Measurements from ENCODE around the gene CACNA2D3. TPM values are rescaled to one million over a fixed set of nuclear protein-coding genes. Genes with fewer than 3 reads are reported as not detected.

Gene CACNA2D3
- total RNA-seq, 2 experiments from 2014 or later = not detected

DNA sequence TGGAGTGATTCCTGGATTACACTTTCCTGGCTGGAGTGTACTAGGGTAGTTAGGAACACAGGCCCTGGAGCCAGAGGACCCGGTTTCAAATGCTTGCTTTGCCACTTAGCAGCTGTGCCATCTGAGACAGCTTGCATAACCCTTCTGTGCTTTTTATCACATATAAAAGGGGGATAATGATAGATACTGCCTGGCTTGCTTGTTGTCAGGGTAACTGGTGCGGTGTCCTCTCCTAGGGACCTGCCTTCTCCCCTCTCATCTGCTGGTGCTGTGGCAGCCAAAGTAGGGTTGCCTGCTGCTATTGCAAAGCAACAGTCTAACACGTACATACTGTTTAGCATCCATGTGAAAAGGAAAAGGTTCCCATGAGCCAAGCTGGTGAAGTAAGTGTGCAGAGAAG is 667.7 kb downstream of the CACNA2D3 start:
- Histone ChIP-seq H3K79me2 (ENCODE audit: insufficient read depth, low read depth, low read length) (no peaks in the 10 kb centered on the region), H3K4me1 (ENCODE audit: insufficient read depth, low read length, poor library complexity, severe bottlenecking) (no peaks in the 10 kb centered on the region), H3K9me3 (ENCODE audit: low read length) (no peaks in the 10 kb centered on the region), H3K4me2 (ENCODE audit: low read length) (no peak overlapping the region), H3K9me2 (ENCODE audit: insufficient read depth, low read length) (no peaks in the 10 kb centered on the region), H4K20me1 (ENCODE audit: insufficient read depth, low read length) (no peaks in the 10 kb centered on the region), H3K36me3 (ENCODE audit: insufficient read depth, low read length) (no peaks in the 10 kb centered on the region), H3K27ac (ENCODE audit: low read depth, low read length, poor library complexity, severe bottlenecking) (no peak overlapping the region), H2AFZ (ENCODE audit: low read length) (no peak overlapping the region), H3K4me3 (ENCODE audit: low read depth, low read length, poor library complexity, severe bottlenecking) (no peak overlapping the region)
- BruUV-seq (replicated peaks) = no TSS peak
- ChIA-PET POLR2A (no interaction called here), CTCF (ENCODE audit: unreplicated experiment) (no interaction called here)
- TF ChIP-seq EZH2phosphoT487 (IDR thresholded peaks at IDR 0.05; ENCODE audit: borderline replicate concordance, low read depth, low read length) = no peak
- TF ChIP-seq, protein P1, sequence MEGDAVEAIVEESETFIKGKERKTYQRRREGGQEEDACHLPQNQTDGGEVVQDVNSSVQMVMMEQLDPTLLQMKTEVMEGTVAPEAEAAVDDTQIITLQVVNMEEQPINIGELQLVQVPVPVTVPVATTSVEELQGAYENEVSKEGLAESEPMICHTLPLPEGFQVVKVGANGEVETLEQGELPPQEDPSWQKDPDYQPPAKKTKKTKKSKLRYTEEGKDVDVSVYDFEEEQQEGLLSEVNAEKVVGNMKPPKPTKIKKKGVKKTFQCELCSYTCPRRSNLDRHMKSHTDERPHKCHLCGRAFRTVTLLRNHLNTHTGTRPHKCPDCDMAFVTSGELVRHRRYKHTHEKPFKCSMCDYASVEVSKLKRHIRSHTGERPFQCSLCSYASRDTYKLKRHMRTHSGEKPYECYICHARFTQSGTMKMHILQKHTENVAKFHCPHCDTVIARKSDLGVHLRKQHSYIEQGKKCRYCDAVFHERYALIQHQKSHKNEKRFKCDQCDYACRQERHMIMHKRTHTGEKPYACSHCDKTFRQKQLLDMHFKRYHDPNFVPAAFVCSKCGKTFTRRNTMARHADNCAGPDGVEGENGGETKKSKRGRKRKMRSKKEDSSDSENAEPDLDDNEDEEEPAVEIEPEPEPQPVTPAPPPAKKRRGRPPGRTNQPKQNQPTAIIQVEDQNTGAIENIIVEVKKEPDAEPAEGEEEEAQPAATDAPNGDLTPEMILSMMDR (conservative IDR thresholded peaks at IDR 0.05; ENCODE audit: low read length) = no peak
- intact Hi-C loops (cut with micrococcal nuclease; ENCODE audit: unreplicated experiment) = no loop called here
- no peak for DNase-seq (ENCODE audit: low spot score)

DNA sequence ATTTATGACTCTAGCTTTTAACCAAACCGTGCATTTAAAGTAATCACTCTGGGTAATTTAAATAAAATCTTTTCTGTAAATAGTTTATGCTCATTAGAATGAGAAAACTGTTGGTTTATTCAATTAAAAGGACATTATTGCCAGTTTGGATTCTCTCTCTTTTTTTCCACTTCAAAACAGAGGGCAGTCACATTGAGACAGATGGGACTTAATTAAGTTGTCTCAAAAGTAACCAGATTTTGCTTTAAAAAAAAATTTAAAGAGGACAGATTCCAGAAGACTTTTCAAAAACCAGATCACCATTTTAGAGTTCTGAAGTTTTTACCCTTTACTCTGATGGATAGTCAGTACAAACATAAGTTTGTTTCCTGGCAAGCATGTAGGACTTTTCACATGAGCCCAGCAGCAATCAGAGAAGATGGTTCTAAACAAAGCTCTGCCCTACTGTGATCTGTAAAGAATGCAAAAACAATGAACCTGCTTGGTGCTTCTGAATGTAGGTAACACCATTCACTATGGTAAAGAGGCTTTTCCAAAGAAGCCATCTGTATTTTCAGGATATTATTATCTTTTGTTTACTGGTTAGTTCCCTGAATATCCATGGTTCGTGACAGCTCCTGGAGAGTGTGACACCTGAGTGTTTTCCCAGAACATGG is 669.3 kb downstream of the CACNA2D3 start:
- no peak overlapping the region for H2AFZ ChIP-seq (ENCODE audit: low read length)
- no peaks in the 10 kb centered on the region for H3K9me2 ChIP-seq (ENCODE audit: insufficient read depth, low read length)
- H3K4me1 ChIP-seq (ENCODE audit: insufficient read depth, low read length, poor library complexity, severe bottlenecking) = no peaks in the 10 kb centered on the region
- TF ChIP-seq, protein P1 (conservative IDR thresholded peaks at IDR 0.05; ENCODE audit: low read length) = no peak
- no peak for TF ChIP-seq EZH2phosphoT487 (IDR thresholded peaks at IDR 0.05; ENCODE audit: borderline replicate concordance, low read depth, low read length)
- no TSS peak for BruUV-seq (replicated peaks)
- no peak overlapping the region for H3K27ac ChIP-seq (ENCODE audit: low read depth, low read length, poor library complexity, severe bottlenecking)
- H3K4me3 ChIP-seq (ENCODE audit: low read depth, low read length, poor library complexity, severe bottlenecking) = no peak overlapping the region
- POLR2A ChIA-PET = no interaction called here
- no peak overlapping the region for H3K4me2 ChIP-seq (ENCODE audit: low read length)
- CTCF ChIA-PET (ENCODE audit: unreplicated experiment) = no interaction called here
- intact Hi-C loops (cut with micrococcal nuclease; ENCODE audit: unreplicated experiment) = no loop called here
- no peaks in the 10 kb centered on the region for H3K79me2 ChIP-seq (ENCODE audit: insufficient read depth, low read depth, low read length)
- no peaks in the 10 kb centered on the region for H3K36me3 ChIP-seq (ENCODE audit: insufficient read depth, low read length)
- H4K20me1 ChIP-seq (ENCODE audit: insufficient read depth, low read length) = no peaks in the 10 kb centered on the region
- H3K9me3 ChIP-seq (ENCODE audit: low read length) = no peaks in the 10 kb centered on the region
- DNase-seq (ENCODE audit: low spot score) = no peak

DNA sequence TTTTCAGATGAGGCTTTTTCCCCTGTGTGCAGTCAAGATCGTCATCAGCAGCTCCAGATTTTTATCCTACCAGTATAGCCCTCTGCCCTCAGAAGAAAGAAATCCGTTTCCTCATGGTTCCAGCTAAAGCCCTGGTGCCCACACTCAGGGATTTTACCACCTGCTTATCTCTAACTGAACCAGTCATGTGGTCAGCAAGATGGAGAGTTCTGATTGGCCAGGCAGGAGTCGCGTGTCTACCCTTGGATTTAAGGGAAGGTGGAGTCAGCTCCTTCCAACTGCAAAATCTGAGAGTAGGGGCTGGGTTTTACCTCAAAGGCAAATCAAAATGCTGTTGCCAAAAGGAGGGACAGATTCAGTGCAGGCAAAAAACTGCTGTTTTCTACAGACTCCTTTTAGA is 670.2 kb downstream of the CACNA2D3 start:
- Histone ChIP-seq H3K36me3 (ENCODE audit: insufficient read depth, low read length) (no peaks in the 10 kb centered on the region), H3K4me3 (ENCODE audit: low read depth, low read length, poor library complexity, severe bottlenecking) (no peak overlapping the region), H3K4me2 (ENCODE audit: low read length) (no peak overlapping the region), H4K20me1 (ENCODE audit: insufficient read depth, low read length) (no peaks in the 10 kb centered on the region), H3K9me2 (ENCODE audit: insufficient read depth, low read length) (no peaks in the 10 kb centered on the region), H3K4me1 (ENCODE audit: insufficient read depth, low read length, poor library complexity, severe bottlenecking) (no peaks in the 10 kb centered on the region), H3K27ac (ENCODE audit: low read depth, low read length, poor library complexity, severe bottlenecking) (no peak overlapping the region), H3K79me2 (ENCODE audit: insufficient read depth, low read depth, low read length) (no peaks in the 10 kb centered on the region), H3K9me3 (ENCODE audit: low read length) (no peaks in the 10 kb centered on the region), H2AFZ (ENCODE audit: low read length) (no peak overlapping the region)
- BruUV-seq (replicated peaks) = no TSS peak
- intact Hi-C loops (cut with micrococcal nuclease; ENCODE audit: unreplicated experiment) = no loop called here
- ChIA-PET CTCF (ENCODE audit: unreplicated experiment) (no interaction called here), POLR2A (no interaction called here)
- TF ChIP-seq, protein P1 (conservative IDR thresholded peaks at IDR 0.05; ENCODE audit: low read length) = no peak
- no peak for TF ChIP-seq EZH2phosphoT487 (IDR thresholded peaks at IDR 0.05; ENCODE audit: borderline replicate concordance, low read depth, low read length)
- DNase-seq (ENCODE audit: low spot score) = no peak
